Epidermal melanocyte (primary cell): ENCODE measurements around the gene SNX33.

Experiments
- DNase-seq: peaks from one replicate; pipeline ENCODE4 v3.0.0; 2011; ENCODE audit warnings: low spot score; ENCODE audit not compliant: insufficient read length

The SNX33 gene

GRCh38 chr15:75640483-75641178 is 7.1 kb upstream of the SNX33 start:
- DNase-seq: no peak

- no peak for DNase-seq
Observed at GRCh38 chr15:75641179-75641503, 6.6 kb upstream of the SNX33 start.

GRCh38 chr15:75641603-75642002 is 6.1 kb upstream of the SNX33 start:
- no peak for DNase-seq

- DNase-seq: no peak
Observed at GRCh38 chr15:75644376-75644775, 3.3 kb upstream of the SNX33 start.

- DNase-seq: no peak
Observed at GRCh38 chr15:75646112-75646943, 1.4 kb upstream of the SNX33 start.

- DNase-seq: no peak
Observed at GRCh38 chr15:75646944-75647364, 758 bp upstream of the SNX33 start.

GRCh38 chr15:75648156-75649000 is 666 bp downstream of the SNX33 start:
- no peak for DNase-seq

GRCh38 chr15:75649045-75649761 is 1.5 kb downstream of the SNX33 start:
- no peak for DNase-seq

- DNase-seq: no peak
Observed at GRCh38 chr15:75649848-75650247, 2.1 kb downstream of the SNX33 start.

GRCh38 chr15:75650908-75651809 is 3.4 kb downstream of the SNX33 start:
- no peak for DNase-seq

GRCh38 chr15:75651810-75652543 is 4.3 kb downstream of the SNX33 start:
- DNase-seq: no peak

GRCh38 chr15:75653347-75653913 is 5.7 kb downstream of the SNX33 start:
- DNase-seq: no peak

- DNase-seq: no peak
Observed at GRCh38 chr15:75654201-75654907, 6.6 kb downstream of the SNX33 start.

- no peak for DNase-seq
Observed at GRCh38 chr15:75655931-75656330, 8.2 kb downstream of the SNX33 start.

- DNase-seq: no peak
Observed at GRCh38 chr15:75656331-75656730, 8.6 kb downstream of the SNX33 start.

- no peak for DNase-seq
Observed at GRCh38 chr15:75656813-75657212, 9.1 kb downstream of the SNX33 start.

- DNase-seq: no peak
Observed at GRCh38 chr15:75659141-75659771, 11.5 kb downstream of the SNX33 start.
